Measurements from ENCODE around the gene TRPM7.
A peak's percentile ranks its signal among the peaks of the same experiment; 100 is the strongest.
"Not testable (repeated sequence)": the region's sequence is repeated elsewhere in the genome, so short reads cannot be mapped to it uniquely, and the experiment has no call there.

TRPM7 gene

GRCh38 chr15:50686469-50687301 is at the start of gene TRPM7:
TSS of gene TRPM7 (minus strand) at chr15:50686797. CDS start at chr15:50686533, 264 bp downstream.
- DNase-seq: peak; percentile 62

GRCh38 chr15:50735156-50735555 is 48.6 kb upstream of the TRPM7 start:
- DNase-seq: no peak

- no peak for DNase-seq
These were observed 39.7 kb upstream of the TRPM7 start for GRCh38 chr15:50726315-50726714.

- no peak for DNase-seq
These were observed 32.1 kb upstream of the TRPM7 start for GRCh38 chr15:50718700-50719125.

- no peak for DNase-seq
These were observed 25.4 kb upstream of the TRPM7 start for GRCh38 chr15:50712018-50712417.

- no peak for DNase-seq
These were observed 24.0 kb upstream of the TRPM7 start for GRCh38 chr15:50710585-50710984.

- no peak for DNase-seq
These were observed 21.4 kb upstream of the TRPM7 start for GRCh38 chr15:50707878-50708427.

GRCh38 chr15:50702762-50703334 is 16.3 kb upstream of the TRPM7 start:
- no peak for DNase-seq

- DNase-seq: no peak
These were observed 11.5 kb upstream of the TRPM7 start for GRCh38 chr15:50698101-50698500.

GRCh38 chr15:50697109-50697797 is 10.7 kb upstream of the TRPM7 start:
- no peak for DNase-seq

GRCh38 chr15:50694634-50695165 is 8.1 kb upstream of the TRPM7 start:
- not testable (repeated sequence) for DNase-seq

- no peak for DNase-seq
These were observed 805 bp upstream of the TRPM7 start for GRCh38 chr15:50687302-50687902.

- DNase-seq: no peak
These were observed 575 bp downstream of the TRPM7 start for GRCh38 chr15:50685976-50686468.

GRCh38 chr15:50685191-50685975 is 1.2 kb downstream of the TRPM7 start:
- no peak for DNase-seq

GRCh38 chr15:50681467-50681866 is 5.1 kb downstream of the TRPM7 start:
- DNase-seq: no peak

GRCh38 chr15:50676799-50677483 is 9.7 kb downstream of the TRPM7 start:
- no peak for DNase-seq

GRCh38 chr15:50675535-50676144 is 11.0 kb downstream of the TRPM7 start:
- peak; percentile 2 for DNase-seq

- DNase-seq: no peak
These were observed 16.5 kb downstream of the TRPM7 start for GRCh38 chr15:50670115-50670514.

GRCh38 chr15:50669611-50670010 is 17.0 kb downstream of the TRPM7 start:
- no peak for DNase-seq

GRCh38 chr15:50665938-50666337 is 20.7 kb downstream of the TRPM7 start:
- DNase-seq: no peak

- no peak for DNase-seq
These were observed 31.0 kb downstream of the TRPM7 start for GRCh38 chr15:50655555-50655954.
